HepG2 (cell line): ENCODE measurements around the gene PRSS8. TPM values are rescaled to one million over a fixed set of nuclear protein-coding genes. Genes with fewer than 3 reads are reported as not detected.
A peak's percentile ranks its signal among the peaks of the same experiment; 100 is the strongest.

ENCODE experiments used
- BCL6 ChIP-seq: IDR thresholded peaks from 2 replicates; pipeline ENCODE4 v1.6.1; 2016; ENCODE audit warnings: missing genetic modification reagents, missing compliant biosample characterization
- BHLHE40 ChIP-seq: IDR thresholded peaks from 2 replicates; pipeline ENCODE4 v1.6.1; 2011; ENCODE audit warnings: low read length, improper control_type of control experiment
- CHCHD3 ChIP-seq: sonication (generic); formaldehyde crosslinking; IDR thresholded peaks from 2 replicates; pipeline ENCODE4 v1.8.0; 2022; ENCODE audit warnings: mild to moderate bottlenecking, missing genetic modification reagents, moderate library complexity
- FOXA3 ChIP-seq: IDR thresholded peaks from 2 replicates; pipeline ENCODE4 v1.6.1; 2016; ENCODE audit warnings: missing genetic modification reagents, missing compliant biosample characterization
- KLF13 ChIP-seq: sonication (generic); formaldehyde crosslinking; IDR thresholded peaks from 2 replicates; pipeline ENCODE4 v1.4.0; 2020; ENCODE audit warnings: mild to moderate bottlenecking, missing genetic modification reagents
- MLLT10 ChIP-seq: sonication (generic); formaldehyde crosslinking; IDR thresholded peaks from 2 replicates; pipeline ENCODE4 v1.4.0; 2020; ENCODE audit warnings: missing genetic modification reagents
- MXD4 ChIP-seq: IDR thresholded peaks from 2 replicates; pipeline ENCODE4 v1.6.1; 2016; ENCODE audit warnings: mild to moderate bottlenecking, missing biosample characterization, missing genetic modification reagents
- RCOR2 ChIP-seq: IDR thresholded peaks from 2 replicates; pipeline ENCODE4 v1.6.1; 2016; ENCODE audit warnings: missing biosample characterization, missing genetic modification reagents
- SAFB2 ChIP-seq: sonication (generic); formaldehyde crosslinking; IDR thresholded peaks from 2 replicates; pipeline ENCODE4 v1.5.1; 2020; ENCODE audit warnings: missing genetic modification reagents, low read depth, mild to moderate bottlenecking, borderline replicate concordance
- SRY ChIP-seq: sonication (generic); formaldehyde crosslinking; IDR thresholded peaks from 2 replicates; pipeline ENCODE4 v1.8.0; 2022; ENCODE audit warnings: mild to moderate bottlenecking, missing genetic modification reagents
- TCF12 ChIP-seq, 2 experiments: fragments of 450-650 bp in 1 of 2; sonication (generic) in 1 of 2; formaldehyde crosslinking in 1 of 2; IDR thresholded peaks; 2 replicates each; pipeline versions ENCODE4 v1.6.1 to v1.8.0; 2017 to 2022; ENCODE audit warnings: antibody characterized with exemption in 1 of 2, mild to moderate bottlenecking in 1 of 2, missing genetic modification reagents in 1 of 2, moderate library complexity in 1 of 2
- ZBTB43 ChIP-seq: sonication (generic); formaldehyde crosslinking; conservative IDR thresholded peaks from 2 replicates; pipeline ENCODE4 v1.4.0; 2020; ENCODE audit warnings: missing genetic modification reagents
- ZNF225 ChIP-seq: sonication (generic); formaldehyde crosslinking; IDR thresholded peaks from 2 replicates; pipeline ENCODE4 v1.4.0; 2020; ENCODE audit warnings: mild to moderate bottlenecking, missing genetic modification reagents
- ZNF33B ChIP-seq: sonication (generic); formaldehyde crosslinking; IDR thresholded peaks from 2 replicates; pipeline ENCODE4 v1.5.1; 2020; ENCODE audit warnings: mild to moderate bottlenecking, missing genetic modification reagents
- ZNF382 ChIP-seq: sonication (generic); formaldehyde crosslinking; IDR thresholded peaks from 2 replicates; pipeline ENCODE4 v1.5.0; 2020; ENCODE audit warnings: missing genetic modification reagents, mild to moderate bottlenecking, borderline replicate concordance
- ZNF460 ChIP-seq: sonication (generic); formaldehyde crosslinking; IDR thresholded peaks from 2 replicates; pipeline ENCODE4 v1.5.1; 2020; ENCODE audit warnings: missing genetic modification reagents, mild to moderate bottlenecking, borderline replicate concordance
- ZNF788 ChIP-seq: sonication (generic); formaldehyde crosslinking; IDR thresholded peaks from 2 replicates; pipeline ENCODE4 v1.5.0; 2020; ENCODE audit warnings: mild to moderate bottlenecking, missing genetic modification reagents, borderline replicate concordance
- ZNF850 ChIP-seq: sonication (generic); formaldehyde crosslinking; conservative IDR thresholded peaks from 2 replicates; pipeline ENCODE4 v1.9.0; 2021; ENCODE audit warnings: mild to moderate bottlenecking, missing genetic modification reagents
- polyA plus RNA-seq, 8 experiments: library from polyadenylated mRNA; depleted of rRNA in 3 of 8; stranded (reverse) in 7 of 8; unstranded in 1 of 8; fragments of >200 nt; fragmentation: Illumina TruSeq in 4 of 8; extraction: Trizol in 4 of 8; gene quantifications; 2 replicates each; pipeline versions ENCODE4 v1.2.1 to v1.2.3, GENCODE V29; 2011 to 2016; ENCODE audit warnings: low read depth in 4 of 8, missing spikeins in 1 of 8, mixed read lengths in 1 of 8; ENCODE audit not compliant: insufficient read depth in 1 of 8
- total RNA-seq, 5 experiments: library from RNA; depleted of rRNA; stranded (reverse); fragments of >200 nt; fragmentation: Illumina TruSeq; extraction: Trizol; gene quantifications; 2 replicates each; pipeline ENCODE4 v1.2.3, GENCODE V29; 2016; ENCODE audit warnings: low read depth in 1 of 5
- TF ChIP-seq, protein P1 (sequence below): sonication (generic); formaldehyde crosslinking; IDR thresholded peaks from 2 replicates; pipeline ENCODE4 v1.4.0; 2020; ENCODE audit warnings: missing genetic modification reagents, borderline replicate concordance
- TF ChIP-seq, protein P2 (sequence below): sonication (generic); formaldehyde crosslinking; IDR thresholded peaks from 2 replicates; pipeline ENCODE4 v1.5.0; 2020; ENCODE audit warnings: mild to moderate bottlenecking, low read depth, missing genetic modification reagents, borderline replicate concordance
- TF ChIP-seq, protein P3 (sequence below): sonication (generic); formaldehyde crosslinking; conservative IDR thresholded peaks from 2 replicates; pipeline ENCODE4 v1.8.0; 2022; ENCODE audit warnings: missing genetic modification reagents

PRSS8 gene
- total and polyA plus RNA-seq, 2 of the 13 experiments (the other 11 are each of a cell fraction or from before 2014, with no cell fraction given): 2.6 to 7.2 TPM

DNA sequence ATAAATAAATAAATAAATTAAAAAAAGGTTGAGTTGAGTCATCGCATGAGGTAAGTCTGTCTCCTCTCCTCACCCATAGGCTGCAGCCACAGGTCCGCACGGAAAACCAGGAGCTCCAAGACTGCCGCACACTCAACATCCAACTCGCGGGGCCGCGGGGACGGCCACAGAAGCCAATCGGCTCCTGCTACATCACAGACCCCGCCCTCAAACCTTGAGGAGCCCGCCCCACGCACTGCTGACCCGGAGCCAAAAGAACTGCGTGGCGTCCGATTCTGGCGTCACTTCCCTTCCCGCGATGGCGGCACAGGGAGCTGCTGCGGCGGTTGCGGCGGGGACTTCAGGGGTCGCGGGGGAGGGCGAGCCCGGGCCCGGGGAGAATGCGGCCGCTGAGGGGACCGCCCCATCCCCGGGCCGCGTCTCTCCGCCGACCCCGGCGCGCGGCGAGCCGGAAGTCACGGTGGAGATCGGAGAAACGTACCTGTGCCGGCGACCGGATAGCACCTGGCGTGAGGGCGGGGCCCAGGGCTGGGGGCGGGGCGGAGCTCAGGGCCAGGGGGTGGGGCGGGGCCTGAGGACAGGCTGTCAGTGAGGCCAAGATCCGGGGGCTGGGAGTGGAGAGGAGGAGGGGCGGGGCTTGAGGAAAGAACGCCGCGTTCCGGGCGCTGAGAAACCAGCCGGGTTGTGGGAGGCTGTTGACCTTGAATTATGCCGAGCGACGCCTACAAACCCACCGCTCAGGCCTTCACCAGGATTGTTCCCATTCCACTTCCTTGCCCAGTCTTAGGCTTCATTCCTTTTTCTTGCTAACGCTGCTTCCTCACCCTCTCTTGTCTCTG is 17.9 kb downstream of the PRSS8 start, which contains the start of gene KAT8 (continued):
- TF ChIP-seq, protein P1, sequence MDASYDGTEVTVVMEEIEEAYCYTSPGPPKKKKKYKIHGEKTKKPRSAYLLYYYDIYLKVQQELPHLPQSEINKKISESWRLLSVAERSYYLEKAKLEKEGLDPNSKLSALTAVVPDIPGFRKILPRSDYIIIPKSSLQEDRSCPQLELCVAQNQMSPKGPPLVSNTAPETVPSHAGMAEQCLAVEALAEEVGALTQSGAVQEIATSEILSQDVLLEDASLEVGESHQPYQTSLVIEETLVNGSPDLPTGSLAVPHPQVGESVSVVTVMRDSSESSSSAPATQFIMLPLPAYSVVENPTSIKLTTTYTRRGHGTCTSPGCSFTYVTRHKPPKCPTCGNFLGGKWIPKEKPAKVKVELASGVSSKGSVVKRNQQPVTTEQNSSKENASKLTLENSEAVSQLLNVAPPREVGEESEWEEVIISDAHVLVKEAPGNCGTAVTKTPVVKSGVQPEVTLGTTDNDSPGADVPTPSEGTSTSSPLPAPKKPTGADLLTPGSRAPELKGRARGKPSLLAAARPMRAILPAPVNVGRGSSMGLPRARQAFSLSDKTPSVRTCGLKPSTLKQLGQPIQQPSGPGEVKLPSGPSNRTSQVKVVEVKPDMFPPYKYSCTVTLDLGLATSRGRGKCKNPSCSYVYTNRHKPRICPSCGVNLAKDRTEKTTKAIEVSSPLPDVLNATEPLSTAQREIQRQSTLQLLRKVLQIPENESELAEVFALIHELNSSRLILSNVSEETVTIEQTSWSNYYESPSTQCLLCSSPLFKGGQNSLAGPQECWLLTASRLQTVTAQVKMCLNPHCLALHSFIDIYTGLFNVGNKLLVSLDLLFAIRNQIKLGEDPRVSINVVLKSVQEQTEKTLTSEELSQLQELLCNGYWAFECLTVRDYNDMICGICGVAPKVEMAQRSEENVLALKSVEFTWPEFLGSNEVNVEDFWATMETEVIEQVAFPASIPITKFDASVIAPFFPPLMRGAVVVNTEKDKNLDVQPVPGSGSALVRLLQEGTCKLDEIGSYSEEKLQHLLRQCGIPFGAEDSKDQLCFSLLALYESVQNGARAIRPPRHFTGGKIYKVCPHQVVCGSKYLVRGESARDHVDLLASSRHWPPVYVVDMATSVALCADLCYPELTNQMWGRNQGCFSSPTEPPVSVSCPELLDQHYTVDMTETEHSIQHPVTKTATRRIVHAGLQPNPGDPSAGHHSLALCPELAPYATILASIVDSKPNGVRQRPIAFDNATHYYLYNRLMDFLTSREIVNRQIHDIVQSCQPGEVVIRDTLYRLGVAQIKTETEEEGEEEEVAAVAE (CRISPR knock-in tag): peak; percentile 74
- TF ChIP-seq ZNF33B (CRISPR knock-in tag) (peak; percentile 35; the same call in 1 of the 2 replicates), RCOR2 (CRISPR knock-in tag) (0 out of 2 replicates have a peak, but pooled peaks have one; percentile 47), ZNF225 (CRISPR knock-in tag) (no peak; the same call in 1 of the 2 replicates), ZNF788 (CRISPR knock-in tag) (peak; percentile 75; the same call in 1 of the 2 replicates), ZBTB43 (CRISPR knock-in tag) (no peak; the same call in 1 of the 2 replicates), SRY (CRISPR knock-in tag) (0 out of 2 replicates have a peak, but pooled peaks have one; percentile 36), SAFB2 (CRISPR knock-in tag) (no peak; the same call in 1 of the 2 replicates), ZNF850 (CRISPR knock-in tag) (no peak), FOXA3 (CRISPR knock-in tag) (peak; percentile 56), MXD4 (CRISPR knock-in tag) (peak; percentile 95), ZNF382 (no peak), KLF13 (CRISPR knock-in tag) (no peak), BCL6 (CRISPR knock-in tag) (peak; percentile 37; the same call in 1 of the 2 replicates), TCF12 (IDR thresholded peaks at IDR 0.05) (no peak), TCF12 (CRISPR knock-in tag; IDR thresholded peaks at IDR 0.05) (no peak), BHLHE40 (no peak), CHCHD3 (CRISPR knock-in tag) (peak; percentile 88; the same call in 1 of the 2 replicates), ZNF460 (CRISPR knock-in tag) (peak; percentile 22; the same call in 1 of the 2 replicates), MLLT10 (CRISPR knock-in tag) (no peak)
- TF ChIP-seq, protein P2, sequence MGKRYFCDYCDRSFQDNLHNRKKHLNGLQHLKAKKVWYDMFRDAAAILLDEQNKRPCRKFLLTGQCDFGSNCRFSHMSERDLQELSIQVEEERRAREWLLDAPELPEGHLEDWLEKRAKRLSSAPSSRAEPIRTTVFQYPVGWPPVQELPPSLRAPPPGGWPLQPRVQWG (CRISPR knock-in tag): no peak
- TF ChIP-seq, protein P3, sequence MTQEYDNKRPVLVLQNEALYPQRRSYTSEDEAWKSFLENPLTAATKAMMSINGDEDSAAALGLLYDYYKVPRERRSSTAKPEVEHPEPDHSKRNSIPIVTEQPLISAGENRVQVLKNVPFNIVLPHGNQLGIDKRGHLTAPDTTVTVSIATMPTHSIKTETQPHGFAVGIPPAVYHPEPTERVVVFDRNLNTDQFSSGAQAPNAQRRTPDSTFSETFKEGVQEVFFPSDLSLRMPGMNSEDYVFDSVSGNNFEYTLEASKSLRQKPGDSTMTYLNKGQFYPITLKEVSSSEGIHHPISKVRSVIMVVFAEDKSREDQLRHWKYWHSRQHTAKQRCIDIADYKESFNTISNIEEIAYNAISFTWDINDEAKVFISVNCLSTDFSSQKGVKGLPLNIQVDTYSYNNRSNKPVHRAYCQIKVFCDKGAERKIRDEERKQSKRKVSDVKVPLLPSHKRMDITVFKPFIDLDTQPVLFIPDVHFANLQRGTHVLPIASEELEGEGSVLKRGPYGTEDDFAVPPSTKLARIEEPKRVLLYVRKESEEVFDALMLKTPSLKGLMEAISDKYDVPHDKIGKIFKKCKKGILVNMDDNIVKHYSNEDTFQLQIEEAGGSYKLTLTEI (CRISPR knock-in tag): no peak
